Mesothelial cell of epicardium (in vitro differentiated cells): ENCODE measurements around the gene COL4A4. TPM values are rescaled to one million over a fixed set of nuclear protein-coding genes. Genes with fewer than 3 reads are reported as not detected.

Source experiments
- DNase-seq, 2 experiments: peaks; one replicate each; pipeline ENCODE4 v3.0.0; 2021; ENCODE audit warnings: low spot score in 2 of 2; ENCODE audit not compliant: unreplicated experiment in 2 of 2
- H3K27ac Mint-ChIP-seq: 2 replicates; pipeline ENCODE4 v1.8.0; 2021; ENCODE audit warnings: mixed read lengths
- H3K27me3 Mint-ChIP-seq: 2 replicates; pipeline ENCODE4 v1.8.0; 2021; ENCODE audit warnings: low read depth, mixed read lengths
- H3K36me3 Mint-ChIP-seq: 2 replicates; pipeline ENCODE4 v1.8.0; 2021; ENCODE audit warnings: mixed read lengths
- H3K4me1 Mint-ChIP-seq: 2 replicates; pipeline ENCODE4 v1.8.0; 2021; ENCODE audit warnings: mixed read lengths
- H3K4me3 Mint-ChIP-seq: 2 replicates; pipeline ENCODE4 v1.8.0; 2021; ENCODE audit warnings: mild to moderate bottlenecking, moderate library complexity, mixed read lengths
- H3K9me3 Mint-ChIP-seq: 2 replicates; pipeline ENCODE4 v1.8.0; 2021; ENCODE audit warnings: mixed read lengths
- CTCF ChIP-seq: fragments of 200-600 bp; sonication (generic); IDR thresholded peaks from one replicate; pipeline ENCODE4 v1.5.0; 2021; ENCODE audit warnings: antibody characterized with exemption; ENCODE audit not compliant: unreplicated experiment
- total RNA-seq: library from RNA; stranded (reverse); gene quantifications from 3 replicates; pipeline ENCODE4 v1.2.1, GENCODE V29; 2021

The COL4A4 gene
- total RNA-seq, 1 donor from 2014 or later, result 0.11 TPM

- Mint-ChIP-seq H3K27me3 (no peaks in the 10 kb centered on the region), H3K36me3 (no peaks in the 10 kb centered on the region), H3K27ac (no peak overlapping the region), H3K4me3 (no peak overlapping the region), H3K4me1 (no peaks in the 10 kb centered on the region), H3K9me3 (no peaks in the 10 kb centered on the region)
- TF ChIP-seq CTCF, result no peak
- no peak for DNase-seq
Measured at GRCh38 chr2:227010433-227010832, 153.6 kb downstream of the COL4A4 start.

DNA sequence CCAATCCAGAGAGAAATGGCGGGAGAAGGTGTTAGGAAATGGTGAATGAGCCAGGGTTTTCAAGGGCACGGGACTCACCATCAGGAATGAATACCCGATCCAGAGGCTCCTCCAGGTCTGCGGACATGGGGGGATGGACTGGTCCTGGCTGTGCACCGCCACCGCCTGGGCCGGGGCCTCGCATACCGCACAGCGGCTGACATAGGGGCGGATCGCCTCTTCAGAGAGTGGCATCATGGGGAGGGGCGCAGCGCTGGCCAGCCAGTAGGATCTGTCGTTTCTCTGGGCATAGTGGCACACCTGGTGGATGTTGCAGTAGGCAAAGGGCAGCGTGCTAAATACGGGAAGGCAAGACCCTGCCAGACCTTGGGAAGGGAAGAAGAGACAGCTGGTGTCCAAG is 156.1 kb downstream of the COL4A4 start:
- DNase-seq, result no peak
- TF ChIP-seq CTCF, result no peak
- no peak overlapping the region for H3K27ac Mint-ChIP-seq
- no peaks in the 10 kb centered on the region for H3K4me1 Mint-ChIP-seq
- no peaks in the 10 kb centered on the region for H3K36me3 Mint-ChIP-seq
- peaks cover 4% of the 10 kb centered on the region for H3K9me3 Mint-ChIP-seq
- no peak overlapping the region for H3K4me3 Mint-ChIP-seq
- no peaks in the 10 kb centered on the region for H3K27me3 Mint-ChIP-seq

DNA sequence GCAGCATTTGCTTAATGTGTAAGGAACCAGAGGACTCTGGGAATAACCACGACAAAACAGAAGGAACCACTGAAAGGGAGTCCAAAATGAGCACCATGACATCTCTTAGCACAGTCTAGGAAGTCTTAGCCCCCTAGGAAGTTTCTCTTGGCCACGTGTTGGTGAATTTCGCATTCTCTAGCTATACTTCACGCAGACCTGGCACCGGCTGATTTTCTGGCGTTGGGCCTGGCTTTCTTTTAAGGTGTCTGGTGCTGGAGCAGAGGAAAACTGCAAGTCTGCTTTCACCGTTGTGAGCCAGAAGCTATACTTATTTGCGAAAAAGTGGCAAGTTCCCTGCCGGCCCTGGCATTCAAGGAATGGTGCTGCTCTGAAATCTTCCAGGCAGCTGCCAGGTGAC is 156.9 kb downstream of the COL4A4 start:
- no peak for DNase-seq
- Mint-ChIP-seq H3K9me3 (peaks cover 4% of the 10 kb centered on the region), H3K4me1 (no peaks in the 10 kb centered on the region), H3K4me3 (no peak overlapping the region), H3K27ac (no peak overlapping the region), H3K36me3 (no peaks in the 10 kb centered on the region), H3K27me3 (no peaks in the 10 kb centered on the region)
- no peak for TF ChIP-seq CTCF

DNA sequence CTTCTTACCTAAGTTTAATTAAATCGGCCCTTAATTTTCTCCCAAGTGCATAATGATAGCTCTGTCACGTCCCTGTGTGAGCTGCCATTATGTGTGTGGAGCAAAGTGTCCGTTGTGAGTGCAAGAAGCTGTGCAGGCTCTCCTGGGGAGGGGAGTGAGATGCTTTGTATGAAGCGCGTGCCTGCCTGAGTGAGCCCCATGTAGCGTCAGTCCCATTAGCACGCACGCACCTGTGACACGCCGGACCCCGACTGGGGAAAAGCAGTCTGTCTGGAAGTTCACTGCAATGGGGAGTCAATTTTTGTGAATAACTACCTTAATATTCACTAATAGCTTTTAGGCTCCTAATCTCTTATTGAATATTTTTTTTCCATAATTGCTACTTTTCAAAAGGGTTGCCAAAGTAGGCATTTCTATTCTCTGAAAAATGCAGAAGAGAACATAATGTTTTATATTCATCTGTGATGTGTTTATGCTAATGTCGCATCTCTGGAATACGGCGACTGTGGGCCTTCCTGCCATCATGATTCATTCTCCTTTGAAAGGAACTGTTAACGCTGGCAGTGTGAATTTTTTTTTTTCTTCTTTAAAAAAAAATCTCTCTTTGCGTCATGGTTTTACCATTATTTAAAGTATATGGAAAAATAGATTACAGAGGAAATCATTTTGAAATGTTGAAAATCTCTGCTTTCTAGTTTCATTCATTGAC is 157.7 kb downstream of the COL4A4 start:
- H3K36me3 Mint-ChIP-seq, result no peaks in the 10 kb centered on the region
- no peak for DNase-seq
- H3K27me3 Mint-ChIP-seq, result no peaks in the 10 kb centered on the region
- no peaks in the 10 kb centered on the region for H3K4me1 Mint-ChIP-seq
- peaks cover 4% of the 10 kb centered on the region for H3K9me3 Mint-ChIP-seq
- no peak for TF ChIP-seq CTCF
- no peak overlapping the region for H3K4me3 Mint-ChIP-seq
- H3K27ac Mint-ChIP-seq, result no peak overlapping the region

DNA sequence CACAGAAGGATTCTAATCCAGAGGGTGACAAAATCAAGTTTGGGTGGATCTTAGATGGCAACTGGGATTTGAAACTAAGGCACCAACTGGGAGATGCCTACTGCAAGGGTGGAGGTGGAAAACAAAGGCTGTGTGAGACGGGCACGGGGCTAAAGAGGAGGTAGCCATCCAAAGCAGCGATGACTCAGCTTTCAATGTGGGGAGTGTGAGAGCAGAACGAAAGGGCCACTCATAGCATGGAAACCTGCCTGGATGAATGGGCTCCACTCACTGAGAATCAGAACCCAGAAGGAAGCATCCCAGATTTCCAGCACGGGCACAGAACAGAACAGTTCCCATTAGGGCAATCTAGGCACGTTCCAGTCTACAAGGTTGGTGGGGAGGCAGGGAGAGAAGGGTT is 159.5 kb downstream of the COL4A4 start:
- H3K4me3 Mint-ChIP-seq, result no peak overlapping the region
- no peaks in the 10 kb centered on the region for H3K27me3 Mint-ChIP-seq
- peaks cover 4% of the 10 kb centered on the region for H3K9me3 Mint-ChIP-seq
- H3K4me1 Mint-ChIP-seq, result no peaks in the 10 kb centered on the region
- no peak overlapping the region for H3K27ac Mint-ChIP-seq
- no peak for TF ChIP-seq CTCF
- DNase-seq, result no peak
- H3K36me3 Mint-ChIP-seq, result peaks cover 13% of the 10 kb centered on the region

- no peak for DNase-seq
- peaks cover 22% of the 10 kb centered on the region for H3K36me3 Mint-ChIP-seq
- no peak for TF ChIP-seq CTCF
- H3K4me3 Mint-ChIP-seq, result no peak overlapping the region
- peaks cover 4% of the 10 kb centered on the region for H3K9me3 Mint-ChIP-seq
- H3K27me3 Mint-ChIP-seq, result no peaks in the 10 kb centered on the region
- H3K4me1 Mint-ChIP-seq, result no peaks in the 10 kb centered on the region
- H3K27ac Mint-ChIP-seq, result no peak overlapping the region
Measured at GRCh38 chr2:227000123-227000522, 163.9 kb downstream of the COL4A4 start.
